NT2/D1 (cell line): ENCODE data around the gene SORCS1.

Experiments used
- SUZ12 ChIP-seq: IDR thresholded peaks from 2 replicates; pipeline ENCODE4 v1.6.1; 2011; ENCODE audit not compliant: insufficient read length, insufficient read depth; ENCODE audit errors: extremely low read depth
- YY1 ChIP-seq: IDR thresholded peaks from 2 replicates; pipeline ENCODE4 v1.6.1; 2011; ENCODE audit not compliant: insufficient read length, insufficient read depth
- ZNF274 ChIP-seq: IDR thresholded peaks from 2 replicates; pipeline ENCODE4 v1.6.1; 2011; ENCODE audit warnings: mild to moderate bottlenecking, low read depth, low read length

DNA sequence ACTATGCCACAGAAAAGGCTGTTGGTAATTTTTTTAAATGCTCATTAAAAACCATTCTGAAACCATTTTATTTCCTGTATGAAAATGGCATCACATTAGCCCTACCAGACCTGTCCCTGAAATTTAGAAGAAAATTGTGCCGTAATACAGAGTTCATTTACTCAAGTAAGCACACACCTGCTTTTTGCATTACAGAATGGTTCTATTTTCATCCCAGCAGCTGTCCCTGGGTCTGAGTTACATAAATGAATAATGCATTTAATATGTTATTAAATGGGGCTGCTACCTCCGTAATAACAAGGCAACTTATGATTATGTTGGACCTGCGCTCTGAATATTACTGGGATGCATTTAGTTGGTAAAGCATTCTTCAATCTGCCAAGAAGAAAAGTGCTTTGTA is 508.9 kb downstream of the SORCS1 start:
- TF ChIP-seq YY1, result no peak
- TF ChIP-seq ZNF274, result no peak
- TF ChIP-seq SUZ12, result no peak
